ENCODE data around the gene PHACTR3.

Gene PHACTR3

GRCh38 chr20:59623133-59623532 lies 18.8 kb downstream of the PHACTR3 start:
- Histone ChIP-seq H3K4me1 (no peaks in the 10 kb centered on the region), H3K27ac (no peak overlapping the region), H3K79me2 (no peaks in the 10 kb centered on the region), H3K4me2 (ENCODE audit: low read length) (no peak overlapping the region), H3K27me3 (ENCODE audit: control insufficient read depth, insufficient read depth, low read length) (no peaks in the 10 kb centered on the region), H3K9ac (no peak overlapping the region), H3K36me3 (ENCODE audit: control insufficient read depth, insufficient read depth, low read length) (no peaks in the 10 kb centered on the region), H2AFZ (no peak overlapping the region), H3K4me3 (ENCODE audit: low read depth, low read length) (no peak overlapping the region), H3K9me3 (ENCODE audit: control insufficient read depth, low read length) (no peaks in the 10 kb centered on the region)
- TF ChIP-seq CTCF (IDR thresholded peaks at IDR 0.05): no peak

- Histone ChIP-seq H3K4me3 (ENCODE audit: low read depth, low read length) (no peak overlapping the region), H3K36me3 (ENCODE audit: control insufficient read depth, insufficient read depth, low read length) (no peaks in the 10 kb centered on the region), H3K27ac (no peak overlapping the region), H3K27me3 (ENCODE audit: control insufficient read depth, insufficient read depth, low read length) (no peaks in the 10 kb centered on the region), H3K9me3 (ENCODE audit: control insufficient read depth, low read length) (no peaks in the 10 kb centered on the region), H3K4me1 (no peaks in the 10 kb centered on the region), H3K4me2 (ENCODE audit: low read length) (no peak overlapping the region), H2AFZ (no peak overlapping the region), H3K79me2 (no peaks in the 10 kb centered on the region), H3K9ac (no peak overlapping the region)
- TF ChIP-seq CTCF (IDR thresholded peaks at IDR 0.05): no peak
Measured at GRCh38 chr20:59623583-59623982, 19.2 kb downstream of the PHACTR3 start.

GRCh38 chr20:59624401-59624800 lies 20.1 kb downstream of the PHACTR3 start:
- no peak for TF ChIP-seq CTCF (IDR thresholded peaks at IDR 0.05)
- Histone ChIP-seq H3K4me2 (ENCODE audit: low read length) (no peak overlapping the region), H2AFZ (no peak overlapping the region), H3K36me3 (ENCODE audit: control insufficient read depth, insufficient read depth, low read length) (no peaks in the 10 kb centered on the region), H3K27me3 (ENCODE audit: control insufficient read depth, insufficient read depth, low read length) (no peaks in the 10 kb centered on the region), H3K79me2 (no peaks in the 10 kb centered on the region), H3K27ac (no peak overlapping the region), H3K4me3 (ENCODE audit: low read depth, low read length) (no peak overlapping the region), H3K9ac (no peak overlapping the region), H3K4me1 (no peaks in the 10 kb centered on the region), H3K9me3 (ENCODE audit: control insufficient read depth, low read length) (no peaks in the 10 kb centered on the region)

GRCh38 chr20:59625214-59625922 lies 21.0 kb downstream of the PHACTR3 start:
- TF ChIP-seq CTCF (IDR thresholded peaks at IDR 0.05): no peak
- H3K36me3 ChIP-seq (ENCODE audit: control insufficient read depth, insufficient read depth, low read length): no peaks in the 10 kb centered on the region
- H3K27me3 ChIP-seq (ENCODE audit: control insufficient read depth, insufficient read depth, low read length): no peaks in the 10 kb centered on the region
- no peak overlapping the region for H2AFZ ChIP-seq
- H3K9me3 ChIP-seq (ENCODE audit: control insufficient read depth, low read length): no peaks in the 10 kb centered on the region
- no peak overlapping the region for H3K4me3 ChIP-seq (ENCODE audit: low read depth, low read length)
- no peaks in the 10 kb centered on the region for H3K79me2 ChIP-seq
- no peaks in the 10 kb centered on the region for H3K4me1 ChIP-seq
- H3K9ac ChIP-seq: no peak overlapping the region
- H3K4me2 ChIP-seq (ENCODE audit: low read length): no peak overlapping the region
- no peak overlapping the region for H3K27ac ChIP-seq

GRCh38 chr20:59627298-59627697 lies 23.0 kb downstream of the PHACTR3 start:
- Histone ChIP-seq H3K4me2 (ENCODE audit: low read length) (no peak overlapping the region), H3K4me1 (no peaks in the 10 kb centered on the region), H3K36me3 (ENCODE audit: control insufficient read depth, insufficient read depth, low read length) (no peaks in the 10 kb centered on the region), H2AFZ (no peak overlapping the region), H3K79me2 (no peaks in the 10 kb centered on the region), H3K9me3 (ENCODE audit: control insufficient read depth, low read length) (no peaks in the 10 kb centered on the region), H3K27me3 (ENCODE audit: control insufficient read depth, insufficient read depth, low read length) (no peaks in the 10 kb centered on the region), H3K4me3 (ENCODE audit: low read depth, low read length) (no peak overlapping the region), H3K9ac (no peak overlapping the region), H3K27ac (no peak overlapping the region)
- no peak for TF ChIP-seq CTCF (IDR thresholded peaks at IDR 0.05)

Data from parathyroid adenoma (tissue), 2 donors.